GM18858 (cell line): ENCODE results near the gene HTT.

Experiments
- ATAC-seq: cut with Tn5 transposase; IDR thresholded peaks from one replicate; pipeline ENCODE4 v1.9.1; 2021; ENCODE audit not compliant: unreplicated experiment

HTT gene

GRCh38 chr4:3246458-3247398, 172.2 kb downstream of the HTT start:
- ATAC-seq: no peak

GRCh38 chr4:3247399-3248177, 173.1 kb downstream of the HTT start:
- no peak for ATAC-seq

GRCh38 chr4:3248178-3248480, 173.6 kb downstream of the HTT start:
- no peak for ATAC-seq

- no peak for ATAC-seq
These were observed 174.6 kb downstream of the HTT start, which contains the start of gene MSANTD1 for GRCh38 chr4:3248811-3249661. MSANTD1 (plus strand) TSS chr4:3249159; CDS start chr4:3249223, 64 bp downstream.

GRCh38 chr4:3249711-3250437, 175.4 kb downstream of the HTT start:
- ATAC-seq: no peak

GRCh38 chr4:3250438-3250955, 176.0 kb downstream of the HTT start:
- no peak for ATAC-seq

GRCh38 chr4:3250956-3251690, 176.6 kb downstream of the HTT start:
- no peak for ATAC-seq

GRCh38 chr4:3251691-3252479, 177.4 kb downstream of the HTT start:
- ATAC-seq: no peak

- ATAC-seq: no peak
These were observed 178.0 kb downstream of the HTT start for GRCh38 chr4:3252480-3252828.

GRCh38 chr4:3252831-3253641, 178.6 kb downstream of the HTT start:
- no peak for ATAC-seq

- no peak for ATAC-seq
These were observed 179.3 kb downstream of the HTT start for GRCh38 chr4:3253808-3254207.

- ATAC-seq: no peak
These were observed 180.0 kb downstream of the HTT start for GRCh38 chr4:3254302-3255131.

- no peak for ATAC-seq
These were observed 181.2 kb downstream of the HTT start for GRCh38 chr4:3255611-3256186.

- no peak for ATAC-seq
These were observed 182.0 kb downstream of the HTT start for GRCh38 chr4:3256230-3257102.

GRCh38 chr4:3257103-3257555, 182.6 kb downstream of the HTT start:
- no peak for ATAC-seq
